Adrenal gland (tissue), 5 donors: Measurements from ENCODE around the gene ARPIN.

Experiments
- CTCF ChIP-seq, 6 experiments: fragments of 450-650 bp in 4 of 6; fragments of 200-600 bp in 2 of 6; sonication (generic) in 1 of 6; IDR thresholded peaks; 1 replicate in 5 of 6; 2 replicates in 1 of 6; pipeline versions ENCODE4 v1.5.1 to v1.8.0; 2016 to 2021; ENCODE audit warnings: antibody characterized with exemption in 6 of 6, mild to moderate bottlenecking in 2 of 6, moderate library complexity in 1 of 6
- POLR2A ChIP-seq, 2 donors: fragments of 450-650 bp; IDR thresholded peaks; one replicate each; pipeline ENCODE4 v1.6.1; 2017; ENCODE audit warnings: antibody characterized with exemption in 2 of 2, mild to moderate bottlenecking in 2 of 2, moderate library complexity in 1 of 2
- donor health status: DM: no; HTN: no; CAD: no.

- TF ChIP-seq POLR2A (IDR thresholded peaks at IDR 0.05) (no peak), CTCF (IDR thresholded peaks at IDR 0.05) (no peak)
These were observed 5.5 kb downstream of the ARPIN start for GRCh38 chr15:89907289-89907688.
